Cardiac muscle cell (in vitro differentiated cells and primary cell): ENCODE data around the gene RNPEP. TPM values are rescaled to one million over a fixed set of nuclear protein-coding genes. Genes with fewer than 3 reads are reported as not detected.

Source experiments
- DNase-seq, 2 donors: peaks; one replicate each; pipeline versions ENCODE4 v3.0.0 to v3.0.0-alpha.2; 2010 to 2017; ENCODE audit warnings: low read depth in 1 of 2, low spot score in 1 of 2
- H3K27ac ChIP-seq: fragments of 200-600 bp; sonication (generic); 2 replicates; pipeline ENCODE4 v1.5.1; 2016
- H3K27me3 ChIP-seq: fragments of 200-600 bp; sonication (generic); 2 replicates; pipeline ENCODE4 v1.6.0; 2016; ENCODE audit warnings: control low read depth
- H3K36me3 ChIP-seq: fragments of 200-600 bp; sonication (generic); 2 replicates; pipeline ENCODE4 v1.5.1; 2016; ENCODE audit warnings: control low read depth
- H3K4me1 ChIP-seq: fragments of 200-600 bp; sonication (generic); 2 replicates; pipeline ENCODE4 v1.8.1; 2017; ENCODE audit warnings: low read depth, mild to moderate bottlenecking, mixed run types
- H3K4me3 ChIP-seq: fragments of 200-600 bp; sonication (generic); 2 replicates; pipeline ENCODE4 v1.5.1; 2016; ENCODE audit warnings: mild to moderate bottlenecking
- H3K9me3 ChIP-seq: fragments of 200-600 bp; sonication (generic); 2 replicates; pipeline ENCODE4 v1.5.1; 2017; ENCODE audit warnings: low read depth, mild to moderate bottlenecking, control low read depth
- polyA plus RNA-seq: library from polyadenylated mRNA; unstranded; fragments of >200 nt; fragmentation: Nextera tagmentation; extraction: Ambion mirVana; gene quantifications from 2 replicates; pipeline ENCODE4 v1.2.1, GENCODE V29; 2016
- total RNA-seq: library from RNA; depleted of rRNA; stranded (reverse); fragments of >200 nt; gene quantifications from 2 replicates; pipeline ENCODE4 v1.2.3, GENCODE V29; 2016
- TF ChIP-seq, protein P1 (sequence below): IDR thresholded peaks from 2 replicates; pipeline ENCODE4 v1.5.1; 2012; ENCODE audit warnings: low read depth, mild to moderate bottlenecking, low read length

The RNPEP gene
- total and polyA plus RNA-seq, 2 experiments from 2014 or later = 52.6 to 56.6 TPM

GRCh38 chr1:201999625-202000238 lies 17.3 kb downstream of the RNPEP start:
- H3K36me3 ChIP-seq = peaks cover 41% of the 10 kb centered on the region

DNA sequence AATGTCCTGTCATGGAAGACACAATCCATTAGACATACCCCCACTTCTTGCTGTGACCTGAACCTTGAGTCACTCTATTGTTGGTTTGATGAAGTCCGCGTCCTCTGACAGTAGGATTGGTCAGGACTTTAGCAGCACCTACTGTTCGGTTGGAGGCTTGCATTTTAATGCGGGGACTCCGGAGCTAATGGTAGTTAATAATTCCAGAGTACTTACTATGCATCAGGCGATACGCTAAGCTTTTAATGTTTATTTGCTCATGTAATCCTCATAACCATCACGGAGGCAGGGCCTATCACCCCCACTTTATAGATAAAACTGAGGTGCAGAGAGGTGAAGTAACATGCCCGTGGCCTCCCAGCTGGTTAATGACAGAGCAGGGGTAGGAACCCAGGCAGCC lies 20.1 kb downstream of the RNPEP start:
- peaks cover 4% of the 10 kb centered on the region for H3K4me1 ChIP-seq
- TF ChIP-seq, protein P1, sequence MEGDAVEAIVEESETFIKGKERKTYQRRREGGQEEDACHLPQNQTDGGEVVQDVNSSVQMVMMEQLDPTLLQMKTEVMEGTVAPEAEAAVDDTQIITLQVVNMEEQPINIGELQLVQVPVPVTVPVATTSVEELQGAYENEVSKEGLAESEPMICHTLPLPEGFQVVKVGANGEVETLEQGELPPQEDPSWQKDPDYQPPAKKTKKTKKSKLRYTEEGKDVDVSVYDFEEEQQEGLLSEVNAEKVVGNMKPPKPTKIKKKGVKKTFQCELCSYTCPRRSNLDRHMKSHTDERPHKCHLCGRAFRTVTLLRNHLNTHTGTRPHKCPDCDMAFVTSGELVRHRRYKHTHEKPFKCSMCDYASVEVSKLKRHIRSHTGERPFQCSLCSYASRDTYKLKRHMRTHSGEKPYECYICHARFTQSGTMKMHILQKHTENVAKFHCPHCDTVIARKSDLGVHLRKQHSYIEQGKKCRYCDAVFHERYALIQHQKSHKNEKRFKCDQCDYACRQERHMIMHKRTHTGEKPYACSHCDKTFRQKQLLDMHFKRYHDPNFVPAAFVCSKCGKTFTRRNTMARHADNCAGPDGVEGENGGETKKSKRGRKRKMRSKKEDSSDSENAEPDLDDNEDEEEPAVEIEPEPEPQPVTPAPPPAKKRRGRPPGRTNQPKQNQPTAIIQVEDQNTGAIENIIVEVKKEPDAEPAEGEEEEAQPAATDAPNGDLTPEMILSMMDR = no peak
- H3K4me3 ChIP-seq = no peak overlapping the region
- no peak for DNase-seq
- no peak overlapping the region for H3K27ac ChIP-seq
- H3K9me3 ChIP-seq = no peaks in the 10 kb centered on the region
- H3K36me3 ChIP-seq = peaks cover 47% of the 10 kb centered on the region
- no peaks in the 10 kb centered on the region for H3K27me3 ChIP-seq

More at GRCh38 chr1:201999625-202000238, 17.3 kb downstream of the RNPEP start:
- no peaks in the 10 kb centered on the region for H3K9me3 ChIP-seq
- no peaks in the 10 kb centered on the region for H3K4me1 ChIP-seq
- no peak overlapping the region for H3K4me3 ChIP-seq
- H3K27me3 ChIP-seq = no peaks in the 10 kb centered on the region
- TF ChIP-seq, protein P1 = peak; percentile 74
- H3K27ac ChIP-seq = no peak overlapping the region
- DNase-seq = peak; percentile 63 to 78

- TF ChIP-seq, protein P1 = no peak
- Histone ChIP-seq H3K36me3 (peaks cover 42% of the 10 kb centered on the region), H3K4me1 (peaks cover 14% of the 10 kb centered on the region), H3K27ac (no peak overlapping the region), H3K27me3 (no peaks in the 10 kb centered on the region), H3K4me3 (no peak overlapping the region), H3K9me3 (no peaks in the 10 kb centered on the region)
- DNase-seq = no peak
Observed at GRCh38 chr1:202004711-202005110, 22.3 kb downstream of the RNPEP start.

GRCh38 chr1:202005958-202006357 lies 23.5 kb downstream of the RNPEP start:
- TF ChIP-seq, protein P1 = peak; percentile 38
- Histone ChIP-seq H3K9me3 (no peaks in the 10 kb centered on the region), H3K4me3 (no peak overlapping the region), H3K4me1 (peaks cover 24% of the 10 kb centered on the region), H3K27me3 (no peaks in the 10 kb centered on the region), H3K36me3 (peaks cover 37% of the 10 kb centered on the region), H3K27ac (peak overlapping the region; percentile 24)
- DNase-seq = peak; percentile 32 to 45

DNA sequence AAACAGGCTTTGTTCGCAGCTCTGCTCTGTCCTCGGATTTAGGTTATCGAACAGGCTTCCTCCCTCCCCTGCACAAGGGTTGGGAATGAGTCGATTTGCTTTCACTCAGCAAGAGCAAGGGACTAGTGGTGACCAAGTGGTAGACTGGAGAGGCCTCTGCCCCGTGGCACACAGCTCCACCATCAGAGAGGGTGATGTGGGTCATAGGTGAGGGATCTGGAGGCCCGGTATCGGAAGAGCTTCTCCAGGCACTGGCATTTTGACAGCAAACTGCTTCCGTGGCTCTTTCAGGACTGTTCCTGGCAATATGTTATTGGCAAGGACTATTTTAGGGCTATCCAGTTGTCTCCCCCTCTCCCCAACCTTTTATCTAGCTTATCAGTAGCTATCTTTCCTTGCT lies 24.9 kb downstream of the RNPEP start:
- TF ChIP-seq, protein P1 = no peak
- Histone ChIP-seq H3K36me3 (peaks cover 34% of the 10 kb centered on the region), H3K4me1 (peaks cover 30% of the 10 kb centered on the region)

More for the DNA sequence above, 24.9 kb downstream of the RNPEP start:
- peak overlapping the region; percentile 78 for H3K27ac ChIP-seq
- no peaks in the 10 kb centered on the region for H3K9me3 ChIP-seq
- H3K27me3 ChIP-seq = no peaks in the 10 kb centered on the region
- no peak overlapping the region for H3K4me3 ChIP-seq
- DNase-seq = no peak
